BLaER1 (cell line): ENCODE data around the gene MYO9A.

Experiments
- H3K27ac ChIP-seq: shearing (Covaris generic); formaldehyde crosslinking; 2 replicates; pipeline ENCODE4 v1.8.1; 2022
- H3K27me3 ChIP-seq: shearing (Covaris generic); formaldehyde crosslinking; 2 replicates; pipeline ENCODE4 v1.8.1; 2022
- H3K36me3 ChIP-seq: shearing (Covaris generic); formaldehyde crosslinking; 2 replicates; pipeline ENCODE4 v1.8.1; 2022
- H3K4me1 ChIP-seq: shearing (Covaris generic); formaldehyde crosslinking; 2 replicates; pipeline ENCODE4 v1.8.1; 2022
- H3K4me2 ChIP-seq: shearing (Covaris generic); formaldehyde crosslinking; 2 replicates; pipeline ENCODE4 v1.8.1; 2022
- H3K4me3 ChIP-seq: shearing (Covaris generic); formaldehyde crosslinking; 2 replicates; pipeline ENCODE4 v1.8.1; 2022
- H3K9ac ChIP-seq: shearing (Covaris generic); formaldehyde crosslinking; 2 replicates; pipeline ENCODE4 v1.8.1; 2022
- H3K9me3 ChIP-seq: shearing (Covaris generic); formaldehyde crosslinking; 2 replicates; pipeline ENCODE4 v1.8.1; 2022
- H4K20me1 ChIP-seq: shearing (Covaris generic); formaldehyde crosslinking; 2 replicates; pipeline ENCODE4 v1.8.1; 2022
- Cebpa-rat ChIP-seq: shearing (Covaris generic); IDR thresholded peaks from 2 replicates; pipeline ENCODE4 v1.8.1; 2022

Gene MYO9A

GRCh38 chr15:71798641-71799040, 319.3 kb downstream of the MYO9A start:
- no peak for TF ChIP-seq Cebpa-rat

GRCh38 chr15:71792521-71792920, 325.4 kb downstream of the MYO9A start:
- TF ChIP-seq Cebpa-rat = no peak
- H3K4me2 ChIP-seq = no peak overlapping the region
- H3K4me3 ChIP-seq = no peak overlapping the region
- no peaks in the 10 kb centered on the region for H3K4me1 ChIP-seq
- H3K27me3 ChIP-seq = no peaks in the 10 kb centered on the region
- H3K27ac ChIP-seq = no peak overlapping the region
- H3K9me3 ChIP-seq = no peaks in the 10 kb centered on the region
- no peaks in the 10 kb centered on the region for H4K20me1 ChIP-seq
- H3K36me3 ChIP-seq = no peaks in the 10 kb centered on the region
- H3K9ac ChIP-seq = no peak overlapping the region

More at GRCh38 chr15:71798641-71799040, 319.3 kb downstream of the MYO9A start:
- Histone ChIP-seq H3K4me2 (no peak overlapping the region), H3K4me1 (no peaks in the 10 kb centered on the region), H3K36me3 (no peaks in the 10 kb centered on the region), H3K27me3 (no peaks in the 10 kb centered on the region), H3K4me3 (no peak overlapping the region), H3K9me3 (no peaks in the 10 kb centered on the region), H3K27ac (no peak overlapping the region), H4K20me1 (no peaks in the 10 kb centered on the region), H3K9ac (no peak overlapping the region)

- H3K9me3 ChIP-seq = no peaks in the 10 kb centered on the region
- no peak overlapping the region for H3K9ac ChIP-seq
- no peak overlapping the region for H3K27ac ChIP-seq
- H3K4me1 ChIP-seq = no peaks in the 10 kb centered on the region
- no peak for TF ChIP-seq Cebpa-rat
- no peak overlapping the region for H3K4me3 ChIP-seq
- H4K20me1 ChIP-seq = no peaks in the 10 kb centered on the region
- no peaks in the 10 kb centered on the region for H3K36me3 ChIP-seq
- no peaks in the 10 kb centered on the region for H3K27me3 ChIP-seq
- H3K4me2 ChIP-seq = no peak overlapping the region
These were observed 326.0 kb downstream of the MYO9A start for GRCh38 chr15:71791975-71792374.

- peaks cover 7% of the 10 kb centered on the region for H3K4me1 ChIP-seq
- H3K36me3 ChIP-seq = no peaks in the 10 kb centered on the region
- H4K20me1 ChIP-seq = no peaks in the 10 kb centered on the region
- H3K27me3 ChIP-seq = no peaks in the 10 kb centered on the region
- no peak overlapping the region for H3K27ac ChIP-seq
- H3K9ac ChIP-seq = no peak overlapping the region
- no peaks in the 10 kb centered on the region for H3K9me3 ChIP-seq
- H3K4me3 ChIP-seq = no peak overlapping the region
- TF ChIP-seq Cebpa-rat = no peak
- no peak overlapping the region for H3K4me2 ChIP-seq
These were observed 327.9 kb downstream of the MYO9A start for GRCh38 chr15:71790081-71790480.

GRCh38 chr15:71789616-71790015, 328.3 kb downstream of the MYO9A start:
- Histone ChIP-seq H3K27ac (no peak overlapping the region), H3K9me3 (no peaks in the 10 kb centered on the region), H3K36me3 (no peaks in the 10 kb centered on the region), H3K9ac (no peak overlapping the region), H3K27me3 (no peaks in the 10 kb centered on the region), H3K4me2 (no peak overlapping the region), H3K4me3 (no peak overlapping the region), H3K4me1 (peaks cover 7% of the 10 kb centered on the region), H4K20me1 (no peaks in the 10 kb centered on the region)
- no peak for TF ChIP-seq Cebpa-rat

- Histone ChIP-seq H3K4me2 (no peak overlapping the region), H3K27me3 (no peaks in the 10 kb centered on the region), H3K4me3 (no peak overlapping the region), H3K9me3 (no peaks in the 10 kb centered on the region), H3K4me1 (peaks cover 7% of the 10 kb centered on the region), H3K9ac (no peak overlapping the region), H3K27ac (no peak overlapping the region), H3K36me3 (no peaks in the 10 kb centered on the region), H4K20me1 (no peaks in the 10 kb centered on the region)
- no peak for TF ChIP-seq Cebpa-rat
These were observed 329.0 kb downstream of the MYO9A start for GRCh38 chr15:71788646-71789579.

- no peak overlapping the region for H3K9ac ChIP-seq
- no peak for TF ChIP-seq Cebpa-rat
- no peak overlapping the region for H3K4me3 ChIP-seq
- H3K27me3 ChIP-seq = no peaks in the 10 kb centered on the region
- H3K4me2 ChIP-seq = no peak overlapping the region
- H3K27ac ChIP-seq = no peak overlapping the region
- no peaks in the 10 kb centered on the region for H3K36me3 ChIP-seq
- peaks cover 7% of the 10 kb centered on the region for H3K4me1 ChIP-seq
- no peaks in the 10 kb centered on the region for H4K20me1 ChIP-seq
- H3K9me3 ChIP-seq = no peaks in the 10 kb centered on the region
These were observed 331.3 kb downstream of the MYO9A start for GRCh38 chr15:71786673-71787072.

GRCh38 chr15:71785996-71786395, 332.0 kb downstream of the MYO9A start:
- no peaks in the 10 kb centered on the region for H3K27me3 ChIP-seq
- H4K20me1 ChIP-seq = no peaks in the 10 kb centered on the region
- TF ChIP-seq Cebpa-rat = no peak
- H3K4me2 ChIP-seq = no peak overlapping the region
- no peaks in the 10 kb centered on the region for H3K36me3 ChIP-seq
- no peaks in the 10 kb centered on the region for H3K9me3 ChIP-seq
- no peak overlapping the region for H3K9ac ChIP-seq
- peaks cover 7% of the 10 kb centered on the region for H3K4me1 ChIP-seq
- H3K27ac ChIP-seq = no peak overlapping the region
- no peak overlapping the region for H3K4me3 ChIP-seq

GRCh38 chr15:71784719-71785118, 333.2 kb downstream of the MYO9A start:
- H3K4me3 ChIP-seq = no peak overlapping the region
- H3K9ac ChIP-seq = no peak overlapping the region
- no peaks in the 10 kb centered on the region for H3K9me3 ChIP-seq
- H3K4me1 ChIP-seq = peaks cover 18% of the 10 kb centered on the region
- no peaks in the 10 kb centered on the region for H4K20me1 ChIP-seq
- no peaks in the 10 kb centered on the region for H3K27me3 ChIP-seq
- no peaks in the 10 kb centered on the region for H3K36me3 ChIP-seq
- no peak for TF ChIP-seq Cebpa-rat
- no peak overlapping the region for H3K27ac ChIP-seq
- H3K4me2 ChIP-seq = no peak overlapping the region

- no peak overlapping the region for H3K27ac ChIP-seq
- H3K4me1 ChIP-seq = peaks cover 22% of the 10 kb centered on the region
- TF ChIP-seq Cebpa-rat = no peak
- H3K9me3 ChIP-seq = no peaks in the 10 kb centered on the region
- no peaks in the 10 kb centered on the region for H3K36me3 ChIP-seq
- H3K9ac ChIP-seq = peak overlapping the region; percentile 8; the same call in 1 of the 2 replicates
- H3K4me2 ChIP-seq = no peak overlapping the region
- H3K4me3 ChIP-seq = no peak overlapping the region
- no peaks in the 10 kb centered on the region for H3K27me3 ChIP-seq
- H4K20me1 ChIP-seq = no peaks in the 10 kb centered on the region
These were observed 335.4 kb downstream of the MYO9A start for GRCh38 chr15:71782422-71783165.
